Calu3 (cell line): ENCODE data around the gene CCDC93. TPM values are rescaled to one million over a fixed set of nuclear protein-coding genes. Genes with fewer than 3 reads are reported as not detected.

ENCODE experiments used
- BruUV-seq: library from RNA; stranded (reverse); fragments of 400-500 nt; replicated peaks from 2 replicates; lab custom pipeline; 2021; lab: Mats Ljungman, UMichigan
- CTCF ChIA-PET: fragments of 300-600 bp; sonication (Branson Sonifier 250); formaldehyde crosslinking; loops from one replicate; lab custom pipeline; 2022; ENCODE audit warnings: antibody characterized with exemption; lab: Charles Lee
- DNase-seq: peaks from one replicate; pipeline ENCODE4 v3.0.0; 2022
- H3K27ac Mint-ChIP-seq: one replicate; pipeline ENCODE4 v1.8.0; 2022; ENCODE audit warnings: mixed read lengths; ENCODE audit not compliant: unreplicated experiment
- H3K27me3 Mint-ChIP-seq: one replicate; pipeline ENCODE4 v1.8.0; 2022; ENCODE audit warnings: mixed read lengths; ENCODE audit not compliant: unreplicated experiment
- H3K36me3 Mint-ChIP-seq: one replicate; pipeline ENCODE4 v1.8.0; 2022; ENCODE audit warnings: mild to moderate bottlenecking, moderate library complexity, mixed read lengths; ENCODE audit not compliant: insufficient read depth, unreplicated experiment
- H3K4me1 Mint-ChIP-seq: one replicate; pipeline ENCODE4 v1.8.0; 2022; ENCODE audit warnings: mild to moderate bottlenecking, low read depth, mixed read lengths; ENCODE audit not compliant: unreplicated experiment
- H3K4me3 Mint-ChIP-seq: one replicate; pipeline ENCODE4 v1.8.0; 2022; ENCODE audit warnings: mild to moderate bottlenecking, low read depth, moderate library complexity, mixed read lengths; ENCODE audit not compliant: unreplicated experiment
- H3K9me3 Mint-ChIP-seq: one replicate; pipeline ENCODE4 v1.8.0; 2022; ENCODE audit warnings: low read depth, mixed read lengths; ENCODE audit not compliant: unreplicated experiment
- CTCF ChIP-seq: fragments of 200-600 bp; IDR thresholded peaks from one replicate; pipeline ENCODE4 v1.8.0; 2022; ENCODE audit warnings: antibody characterized with exemption; ENCODE audit not compliant: unreplicated experiment
- intact Hi-C: fragments of 100-400 bp; cut with micrococcal nuclease; formaldehyde crosslinking; loops from one replicate; pipeline ENCODE4 v1.10.0; 2022; ENCODE audit not compliant: unreplicated experiment
- total RNA-seq: library from RNA; stranded (reverse); gene quantifications from 2 replicates; pipeline ENCODE4 v1.2.3, GENCODE V29; 2022

Gene CCDC93
- total RNA-seq, 1 experiment from 2014 or later: 57.3 TPM

- Mint-ChIP-seq H3K36me3 (no peaks in the 10 kb centered on the region), H3K4me1 (peaks cover 8% of the 10 kb centered on the region), H3K27me3 (no peaks in the 10 kb centered on the region), H3K4me3 (no peak overlapping the region), H3K27ac (no peak overlapping the region), H3K9me3 (peaks cover 7% of the 10 kb centered on the region)
- DNase-seq: peak; percentile 53
- CTCF ChIA-PET: interaction anchor here (0.6 to 1.3 kb wide), 4 partner anchors 14 to 218 kb away, joined by 3 to 6 read pairs (median 3); partner anchors contain the start of gene DDX18
- peak; percentile 76 for TF ChIP-seq CTCF
- intact Hi-C loops: loop anchor here (1.0 to 5.0 kb wide), 3 partner anchors 29 to 832 kb away; no protein-coding TSS in a partner anchor
- BruUV-seq: no TSS peak
Observed at GRCh38 chr2:118032169-118033013, 18.5 kb upstream of the CCDC93 start.

- Mint-ChIP-seq H3K27me3 (no peaks in the 10 kb centered on the region), H3K4me1 (peaks cover 8% of the 10 kb centered on the region), H3K36me3 (no peaks in the 10 kb centered on the region), H3K4me3 (no peak overlapping the region), H3K9me3 (peaks cover 7% of the 10 kb centered on the region), H3K27ac (no peak overlapping the region)
- intact Hi-C loops: loop anchor here (5.0 kb wide), 1 partner anchor 341 kb away; no protein-coding TSS in a partner anchor
- CTCF ChIA-PET: no interaction called here
- no peak for TF ChIP-seq CTCF
- DNase-seq: no peak
- no TSS peak for BruUV-seq
Observed at GRCh38 chr2:118031566-118031965, 17.7 kb upstream of the CCDC93 start.

GRCh38 chr2:118029025-118029424, 15.2 kb upstream of the CCDC93 start:
- Mint-ChIP-seq H3K9me3 (no peaks in the 10 kb centered on the region), H3K4me1 (peaks cover 8% of the 10 kb centered on the region), H3K27me3 (no peaks in the 10 kb centered on the region), H3K4me3 (no peak overlapping the region), H3K27ac (no peak overlapping the region), H3K36me3 (no peaks in the 10 kb centered on the region)
- DNase-seq: no peak
- no TSS peak for BruUV-seq
- CTCF ChIA-PET: no interaction called here
- intact Hi-C loops: no loop called here
- no peak for TF ChIP-seq CTCF

- DNase-seq: no peak
- H3K27ac Mint-ChIP-seq: no peak overlapping the region
- TF ChIP-seq CTCF: no peak
- H3K4me1 Mint-ChIP-seq: peaks cover 17% of the 10 kb centered on the region
- BruUV-seq: no TSS peak
- CTCF ChIA-PET: interaction anchor here (0.5 kb wide), 1 partner anchor 1315 kb away, joined by 4 read pairs; no protein-coding TSS in a partner anchor
- H3K27me3 Mint-ChIP-seq: no peaks in the 10 kb centered on the region
- no peaks in the 10 kb centered on the region for H3K9me3 Mint-ChIP-seq
- no peaks in the 10 kb centered on the region for H3K36me3 Mint-ChIP-seq
- intact Hi-C loops: no loop called here
- no peak overlapping the region for H3K4me3 Mint-ChIP-seq
Observed at GRCh38 chr2:118021356-118021755, 7.5 kb upstream of the CCDC93 start.
